Neural progenitor cell (in vitro differentiated cells): ENCODE data around the gene ADAMTS19. TPM values are rescaled to one million over a fixed set of nuclear protein-coding genes. Genes with fewer than 3 reads are reported as not detected.

Source experiments
- DNase-seq: peaks from one replicate; pipeline ENCODE4 v3.0.0-alpha.2; 2016; ENCODE audit warnings: low spot score
- H2AFZ ChIP-seq: fragments of 200-600 bp; sonication (generic); replicated peaks from 2 replicates; pipeline ENCODE4 v1.6.1; 2016; ENCODE audit warnings: antibody characterized with exemption
- H3F3A ChIP-seq: fragments of 200-600 bp; sonication (generic); 2 replicates; pipeline ENCODE4 v1.6.1; 2016; ENCODE audit warnings: antibody characterized with exemption, low read depth
- H3K27ac ChIP-seq: fragments of 200-600 bp; sonication (generic); 2 replicates; pipeline ENCODE4 v1.5.1; 2016; ENCODE audit warnings: mild to moderate bottlenecking
- H3K27me3 ChIP-seq: fragments of 200-600 bp; sonication (generic); 2 replicates; pipeline ENCODE4 v1.6.1; 2016; ENCODE audit warnings: mild to moderate bottlenecking, moderate library complexity
- H3K36me3 ChIP-seq: fragments of 200-600 bp; sonication (generic); 2 replicates; pipeline ENCODE4 v1.5.1; 2016
- H3K4me1 ChIP-seq: fragments of 200-600 bp; sonication (generic); 2 replicates; pipeline ENCODE4 v1.6.1; 2016; ENCODE audit warnings: mixed run types
- H3K4me2 ChIP-seq: fragments of 200-600 bp; sonication (generic); 2 replicates; pipeline ENCODE4 v1.6.1; 2016
- H3K4me3 ChIP-seq: fragments of 200-600 bp; sonication (generic); 2 replicates; pipeline ENCODE4 v1.5.1; 2016
- H3K79me2 ChIP-seq: fragments of 200-600 bp; sonication (generic); 2 replicates; pipeline ENCODE4 v1.6.1; 2016; ENCODE audit warnings: low read depth
- H3K9ac ChIP-seq: fragments of 200-600 bp; sonication (generic); 2 replicates; pipeline ENCODE4 v1.6.1; 2016
- H3K9me3 ChIP-seq: fragments of 200-600 bp; sonication (generic); 2 replicates; pipeline ENCODE4 v1.5.1; 2016; ENCODE audit warnings: low read depth
- H4K20me1 ChIP-seq: fragments of 200-600 bp; sonication (generic); 2 replicates; pipeline ENCODE4 v1.6.1; 2016; ENCODE audit warnings: low read depth
- H3K27ac Mint-ChIP-seq: 3 replicates; pipeline ENCODE4 v1.8.0; 2021; ENCODE audit warnings: mixed read lengths
- H3K27me3 Mint-ChIP-seq: 2 replicates; pipeline ENCODE4 v1.8.0; 2022; ENCODE audit warnings: low read depth, mild to moderate bottlenecking, inconsistent platforms, moderate library complexity, mixed read lengths; ENCODE audit not compliant: insufficient read depth
- H3K36me3 Mint-ChIP-seq: 3 replicates; pipeline ENCODE4 v1.8.0; 2021; ENCODE audit warnings: mixed read lengths
- H3K4me1 Mint-ChIP-seq: 3 replicates; pipeline ENCODE4 v1.8.0; 2021; ENCODE audit warnings: mixed read lengths
- H3K4me3 Mint-ChIP-seq: 3 replicates; pipeline ENCODE4 v1.8.0; 2021; ENCODE audit warnings: mild to moderate bottlenecking, moderate library complexity, mixed read lengths
- H3K9me3 Mint-ChIP-seq: 3 replicates; pipeline ENCODE4 v1.8.0; 2020; ENCODE audit warnings: mixed read lengths
- CTCF ChIP-seq: fragments of 200-600 bp; sonication (generic); IDR thresholded peaks from 2 replicates; pipeline ENCODE4 v1.5.1; 2017; ENCODE audit warnings: antibody characterized with exemption, mild to moderate bottlenecking
- EZH2 ChIP-seq: fragments of 200-600 bp; sonication (generic); IDR thresholded peaks from 2 replicates; pipeline ENCODE4 v1.6.1; 2017; ENCODE audit warnings: antibody characterized with exemption, mild to moderate bottlenecking, moderate library complexity
- EZH2phosphoT487 ChIP-seq: fragments of 200-600 bp; sonication (generic); IDR thresholded peaks from 2 replicates; pipeline ENCODE4 v1.6.1; 2017; ENCODE audit warnings: antibody characterized with exemption
- total RNA-seq: library from RNA; depleted of rRNA; stranded (reverse); fragments of >200 nt; gene quantifications from 2 replicates; pipeline ENCODE4 v1.2.3, GENCODE V29; 2015; ENCODE audit warnings: low replicate concordance

ADAMTS19 gene
- total RNA-seq, 1 donor from 2014 or later: 23.3 TPM

GRCh38 chr5:129766798-129767197, 306.7 kb downstream of the ADAMTS19 start:
- H3K36me3 Mint-ChIP-seq: no peaks in the 10 kb centered on the region
- Histone ChIP-seq H4K20me1 (no peaks in the 10 kb centered on the region), H2AFZ (no peak overlapping the region)

GRCh38 chr5:129767927-129768380, 307.9 kb downstream of the ADAMTS19 start:
- Mint-ChIP-seq H3K9me3 (no peaks in the 10 kb centered on the region), H3K4me3 (no peak overlapping the region), H3K27me3 (no peaks in the 10 kb centered on the region), H3K27ac (no peak overlapping the region), H3K4me1 (peaks cover 33% of the 10 kb centered on the region), H3K36me3 (no peaks in the 10 kb centered on the region)
- Histone ChIP-seq H3K27ac (no peak overlapping the region), H3K79me2 (no peaks in the 10 kb centered on the region), H3K9me3 (no peaks in the 10 kb centered on the region), H4K20me1 (no peaks in the 10 kb centered on the region), H3F3A (peaks cover 7% of the 10 kb centered on the region), H3K4me1 (no peaks in the 10 kb centered on the region), H2AFZ (no peak overlapping the region), H3K27me3 (no peaks in the 10 kb centered on the region), H3K4me2 (no peak overlapping the region), H3K36me3 (no peaks in the 10 kb centered on the region), H3K9ac (no peak overlapping the region), H3K4me3 (no peak overlapping the region)
- TF ChIP-seq CTCF (peak; percentile 100), EZH2 (no peak), EZH2phosphoT487 (no peak)
- peak; percentile 91 for DNase-seq

More at GRCh38 chr5:129766798-129767197, 306.7 kb downstream of the ADAMTS19 start:
- DNase-seq: no peak
- H3K4me3 ChIP-seq: no peak overlapping the region
- no peak overlapping the region for H3K27ac ChIP-seq
- no peak overlapping the region for H3K4me2 ChIP-seq
- no peaks in the 10 kb centered on the region for H3K4me1 ChIP-seq
- no peak for TF ChIP-seq EZH2
- TF ChIP-seq CTCF: no peak
- TF ChIP-seq EZH2phosphoT487: no peak
- no peak overlapping the region for H3K27ac Mint-ChIP-seq
- no peaks in the 10 kb centered on the region for H3K9me3 Mint-ChIP-seq
- H3K27me3 Mint-ChIP-seq: no peaks in the 10 kb centered on the region
- no peak overlapping the region for H3K9ac ChIP-seq
- H3K79me2 ChIP-seq: no peaks in the 10 kb centered on the region
- H3K36me3 ChIP-seq: no peaks in the 10 kb centered on the region
- H3F3A ChIP-seq: peaks cover 3% of the 10 kb centered on the region
- H3K4me3 Mint-ChIP-seq: no peak overlapping the region
- no peaks in the 10 kb centered on the region for H3K27me3 ChIP-seq
- H3K9me3 ChIP-seq: no peaks in the 10 kb centered on the region
- peaks cover 31% of the 10 kb centered on the region for H3K4me1 Mint-ChIP-seq

DNA sequence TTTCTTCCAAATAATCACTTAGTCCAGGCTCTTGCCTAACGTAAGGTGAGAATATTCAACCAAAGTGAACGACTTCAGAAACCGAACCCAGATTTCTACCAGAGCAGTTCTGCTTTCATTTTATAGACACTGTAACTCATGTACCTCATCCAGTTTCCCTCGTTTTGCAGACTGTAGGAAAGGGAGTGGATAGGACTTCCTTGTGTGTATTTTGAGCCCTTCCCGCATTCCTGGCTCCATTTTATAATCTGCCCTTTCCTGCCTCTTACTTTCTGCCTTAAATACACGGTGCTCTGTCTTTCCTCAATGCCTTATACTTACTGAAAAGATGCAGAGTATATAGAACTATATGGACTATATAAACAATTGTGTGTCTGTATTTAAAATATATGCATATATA, 308.6 kb downstream of the ADAMTS19 start:
- Histone ChIP-seq H3K36me3 (no peaks in the 10 kb centered on the region), H4K20me1 (no peaks in the 10 kb centered on the region), H3K9me3 (no peaks in the 10 kb centered on the region), H3K4me1 (no peaks in the 10 kb centered on the region), H3K79me2 (no peaks in the 10 kb centered on the region), H3F3A (peaks cover 7% of the 10 kb centered on the region), H3K9ac (no peak overlapping the region), H3K4me3 (no peak overlapping the region), H2AFZ (no peak overlapping the region), H3K27ac (no peak overlapping the region), H3K4me2 (no peak overlapping the region), H3K27me3 (no peaks in the 10 kb centered on the region)
- H3K4me3 Mint-ChIP-seq: no peak overlapping the region
- no peaks in the 10 kb centered on the region for H3K36me3 Mint-ChIP-seq
- TF ChIP-seq EZH2phosphoT487: no peak
- no peak for TF ChIP-seq EZH2
- TF ChIP-seq CTCF: no peak
- peaks cover 32% of the 10 kb centered on the region for H3K4me1 Mint-ChIP-seq
- H3K27me3 Mint-ChIP-seq: no peaks in the 10 kb centered on the region
- H3K27ac Mint-ChIP-seq: no peak overlapping the region
- H3K9me3 Mint-ChIP-seq: no peaks in the 10 kb centered on the region
- DNase-seq: no peak
